H1 (cell line): ENCODE results near the gene MPHOSPH9. TPM values are rescaled to one million over a fixed set of nuclear protein-coding genes. Genes with fewer than 3 reads are reported as not detected.

ENCODE experiments used
- CTCF ChIA-PET: fragments of 300-600 bp; sonication (Branson Sonifier 250); formaldehyde crosslinking; loops from one replicate; lab custom pipeline; 2021; ENCODE audit not compliant: partially characterized antibody; lab: Charles Lee
- POLR2A ChIA-PET: fragments of 300-600 bp; sonication (Branson Sonifier 250); formaldehyde crosslinking; loops from one replicate; lab custom pipeline; 2021; ENCODE audit warnings: inconsistent platforms; ENCODE audit not compliant: partially characterized antibody; lab: Charles Lee
- DNase-seq, 2 experiments: peaks; one replicate each; pipeline versions ENCODE4 v3.0.0 to v3.0.0-alpha.2; 2010 to 2022; ENCODE audit warnings: low spot score in 2 of 2, low read depth in 1 of 2, mixed read lengths in 1 of 2
- FAIRE-seq: peaks from 2 replicates; lab custom pipeline; 2011; peaks lifted over from hg19 to GRCh38; lab: Jason Lieb, UNC
- H2AFZ ChIP-seq: 2 replicates; pipeline ENCODE4 v1.8.1; 2012; ENCODE audit warnings: low read length, inconsistent platforms
- H2AK5ac ChIP-seq: 2 replicates; pipeline ENCODE4 v1.6.1; 2013; ENCODE audit warnings: low read depth, low read length
- H2BK120ac ChIP-seq: replicated peaks from 2 replicates; pipeline ENCODE3; 2013; ENCODE audit warnings: low read depth, low read length, inconsistent platforms
- H2BK12ac ChIP-seq: 2 replicates; pipeline ENCODE4 v1.6.1; 2013; ENCODE audit warnings: low read depth, low read length
- H2BK15ac ChIP-seq: 2 replicates; pipeline ENCODE4 v1.6.1; 2013; ENCODE audit warnings: low read length
- H2BK20ac ChIP-seq: 2 replicates; pipeline ENCODE4 v1.6.1; 2013; ENCODE audit warnings: low read length
- H2BK5ac ChIP-seq: 2 replicates; pipeline ENCODE4 v1.6.1; 2013; ENCODE audit warnings: low read depth, low read length
- H3K14ac ChIP-seq: 2 replicates; pipeline ENCODE4 v1.6.1; 2013; ENCODE audit warnings: inconsistent platforms; ENCODE audit not compliant: insufficient read length
- H3K18ac ChIP-seq: 2 replicates; pipeline ENCODE4 v1.6.1; 2013; ENCODE audit warnings: low read length; ENCODE audit errors: extremely low read depth
- H3K23ac ChIP-seq: 2 replicates; pipeline ENCODE4 v1.6.1; 2013; ENCODE audit warnings: inconsistent platforms; ENCODE audit not compliant: insufficient read length
- H3K23me2 ChIP-seq: 2 replicates; pipeline ENCODE4 v1.6.1; 2013; ENCODE audit warnings: low read depth, low read length
- H3K27ac ChIP-seq: 2 replicates; pipeline ENCODE4 v1.6.1; 2011; ENCODE audit warnings: low read depth, low read length, inconsistent platforms
- H3K27me3 ChIP-seq, 4 experiments: replicated peaks in 1 of 4; 1 replicate in 1 of 4; 2 replicates in 3 of 4; pipeline versions ENCODE4 v1.6.1 to v1.8.1; 2011 to 2013; ENCODE audit warnings: low read length in 3 of 4, mild to moderate bottlenecking in 3 of 4, inconsistent platforms in 2 of 4, mixed read lengths in 2 of 4, moderate library complexity in 1 of 4; ENCODE audit not compliant: control insufficient read depth in 3 of 4, insufficient read depth in 3 of 4; ENCODE audit errors: extremely low read depth in 1 of 4
- H3K36me3 ChIP-seq, 4 experiments: 2 replicates each; pipeline versions ENCODE4 v1.6.1 to v1.8.1; 2011 to 2013; ENCODE audit warnings: mild to moderate bottlenecking in 4 of 4, low read length in 3 of 4, moderate library complexity in 2 of 4, control low read depth in 1 of 4, inconsistent platforms in 1 of 4; ENCODE audit not compliant: insufficient read depth in 4 of 4, control insufficient read depth in 2 of 4
- H3K4ac ChIP-seq: replicated peaks from 2 replicates; pipeline ENCODE3; 2013; ENCODE audit warnings: low read length, low read depth, mixed read lengths, inconsistent platforms; ENCODE audit not compliant: insufficient read length
- H3K4me1 ChIP-seq, 4 experiments: replicated peaks in 1 of 4; 1 replicate in 1 of 4; 2 replicates in 3 of 4; pipeline versions ENCODE4 v1.6.1 to v1.8.1; 2011 to 2013; ENCODE audit warnings: low read length in 3 of 4, inconsistent platforms in 2 of 4, mixed read lengths in 1 of 4; ENCODE audit not compliant: insufficient read depth in 4 of 4, control insufficient read depth in 3 of 4
- H3K4me2 ChIP-seq, 2 experiments: 2 replicates each; pipeline versions ENCODE4 v1.6.1 to v1.8.1; 2011 to 2013; ENCODE audit warnings: low read depth in 2 of 2, low read length in 2 of 2, control low read depth in 1 of 2, inconsistent platforms in 1 of 2, mild to moderate bottlenecking in 1 of 2; ENCODE audit not compliant: insufficient read depth in 1 of 2
- H3K4me3 ChIP-seq, 4 experiments: fragments of 200-600, 300-600 bp in 1 of 4; sonication (generic), shearing (Covaris generic), sonication (Bioruptor Twin) in 1 of 4; 2 replicates each; pipeline versions ENCODE4 v1.5.1 to v1.8.1; 2011 to 2016; ENCODE audit warnings: low read length in 4 of 4, low read depth in 3 of 4, control low read depth in 2 of 4, inconsistent platforms in 2 of 4, mild to moderate bottlenecking in 2 of 4, mixed read lengths in 1 of 4, moderate library complexity in 1 of 4; ENCODE audit not compliant: insufficient read depth in 2 of 4; ENCODE audit errors: extremely low read depth in 1 of 4
- H3K56ac ChIP-seq: replicated peaks from 2 replicates; pipeline ENCODE3; 2013; ENCODE audit warnings: low read depth, mild to moderate bottlenecking, mixed read lengths, low read length, inconsistent platforms; ENCODE audit not compliant: insufficient read length
- H3K79me1 ChIP-seq: 2 replicates; pipeline ENCODE4 v1.6.1; 2013; ENCODE audit warnings: low read depth, low read length, control low read depth
- H3K79me2 ChIP-seq, 2 experiments: 2 replicates each; pipeline versions ENCODE4 v1.6.1 to v1.8.1; 2012 to 2013; ENCODE audit warnings: low read length in 2 of 2, mild to moderate bottlenecking in 2 of 2, inconsistent platforms in 1 of 2; ENCODE audit not compliant: insufficient read depth in 2 of 2, control insufficient read depth in 1 of 2
- H3K9ac ChIP-seq, 4 experiments: replicated peaks in 1 of 4; 1 replicate in 1 of 4; 2 replicates in 3 of 4; pipeline versions ENCODE4 v1.6.1 to v1.8.1; 2011 to 2013; ENCODE audit warnings: low read depth in 3 of 4, low read length in 3 of 4, control low read depth in 2 of 4, mild to moderate bottlenecking in 2 of 4, moderate library complexity in 2 of 4, inconsistent platforms in 1 of 4; ENCODE audit errors: extremely low read depth in 1 of 4
- H3K9me3 ChIP-seq, 2 experiments: 2 replicates each; pipeline versions ENCODE4 v1.6.1 to v1.8.1; 2012 to 2013; ENCODE audit warnings: mild to moderate bottlenecking in 2 of 2, moderate library complexity in 2 of 2, control low read depth in 1 of 2, inconsistent platforms in 1 of 2, low read depth in 1 of 2, low read length in 1 of 2, mixed read lengths in 1 of 2; ENCODE audit not compliant: insufficient read depth in 2 of 2
- H4K20me1 ChIP-seq, 2 experiments: replicated peaks in 1 of 2; 2 replicates each; pipeline versions ENCODE3 to v1.8.1; 2011 to 2013; ENCODE audit warnings: inconsistent platforms in 2 of 2, low read length in 2 of 2, mild to moderate bottlenecking in 1 of 2; ENCODE audit not compliant: insufficient read depth in 2 of 2, control insufficient read depth in 1 of 2
- H4K5ac ChIP-seq: 2 replicates; pipeline ENCODE4 v1.6.1; 2013; ENCODE audit warnings: low read length, low read depth, mixed read lengths, inconsistent platforms; ENCODE audit not compliant: insufficient read length
- H4K8ac ChIP-seq: 2 replicates; pipeline ENCODE4 v1.8.0; 2013; ENCODE audit warnings: mild to moderate bottlenecking, moderate library complexity, low read length, inconsistent platforms; ENCODE audit not compliant: insufficient read depth; ENCODE audit errors: extremely low read depth
- H4K91ac ChIP-seq: replicated peaks from 2 replicates; pipeline ENCODE3; 2013; ENCODE audit warnings: low read length, mixed read lengths, inconsistent platforms; ENCODE audit not compliant: insufficient read length
- CEBPB ChIP-seq: IDR thresholded peaks from 2 replicates; pipeline ENCODE4 v1.6.1; 2012; ENCODE audit warnings: low read depth, low read length
- EP300 ChIP-seq, 2 experiments: IDR thresholded peaks; 1 replicate in 1 of 2; 2 replicates in 1 of 2; pipeline ENCODE4 v1.6.1; 2011 to 2012; ENCODE audit warnings: low read depth in 2 of 2, low read length in 2 of 2, mild to moderate bottlenecking in 2 of 2, borderline replicate concordance in 1 of 2, inconsistent platforms in 1 of 2, moderate library complexity in 1 of 2
- FOSL1 ChIP-seq: IDR thresholded peaks from 2 replicates; pipeline ENCODE4 v1.6.1; 2011; ENCODE audit warnings: mild to moderate bottlenecking, low read depth, low read length, moderate library complexity; ENCODE audit not compliant: insufficient read depth
- GABPA ChIP-seq: IDR thresholded peaks from 2 replicates; pipeline ENCODE4 v1.6.1; 2011; ENCODE audit warnings: mild to moderate bottlenecking, low read length, moderate library complexity, borderline replicate concordance; ENCODE audit not compliant: insufficient read depth
- NANOG ChIP-seq: IDR thresholded peaks from 2 replicates; pipeline ENCODE4 v1.6.1; 2011; ENCODE audit warnings: low read length, low read depth, mild to moderate bottlenecking, inconsistent platforms; ENCODE audit not compliant: insufficient read depth, poor library complexity, severe bottlenecking
- POLR2A ChIP-seq, 2 experiments: IDR thresholded peaks; 1 replicate in 1 of 2; 2 replicates in 1 of 2; pipeline ENCODE4 v1.6.1; 2011; ENCODE audit warnings: low read depth in 2 of 2, low read length in 2 of 2, mild to moderate bottlenecking in 2 of 2; ENCODE audit errors: control extremely low read depth in 1 of 2
- RXRA ChIP-seq: IDR thresholded peaks from 2 replicates; pipeline ENCODE4 v1.6.1; 2011; ENCODE audit warnings: low read depth, mild to moderate bottlenecking, low read length, moderate library complexity; ENCODE audit not compliant: insufficient read depth
- SP4 ChIP-seq: IDR thresholded peaks from 2 replicates; pipeline ENCODE4 v1.6.1; 2012; ENCODE audit warnings: low read length, inconsistent platforms
- TAF1 ChIP-seq: IDR thresholded peaks from 2 replicates; pipeline ENCODE4 v1.6.1; 2011; ENCODE audit warnings: mild to moderate bottlenecking, low read depth, low read length
- TCF12 ChIP-seq: IDR thresholded peaks from 2 replicates; pipeline ENCODE4 v1.6.1; 2011; ENCODE audit warnings: low read depth, mild to moderate bottlenecking, low read length
- TEAD4 ChIP-seq: IDR thresholded peaks from 2 replicates; pipeline ENCODE4 v1.6.1; 2012; ENCODE audit warnings: low read depth, low read length, inconsistent platforms, mixed read lengths
- YY1 ChIP-seq: IDR thresholded peaks from 2 replicates; pipeline ENCODE4 v1.6.1; 2011; ENCODE audit warnings: low read depth, mild to moderate bottlenecking, low read length
- WGBS, 2 experiments: shearing (Covaris generic) in 1 of 2; methylation state at CpG; one replicate each; pipeline versions ENCODE4 v1.1.6 to v1.1.7; 2013 to 2015; ENCODE audit warnings: low lambda C conversion rate in 2 of 2, mixed read lengths in 2 of 2, inconsistent platforms in 1 of 2, low coverage in 1 of 2, missing lambda C conversion rate in 1 of 2; ENCODE audit not compliant: insufficient replicate concordance in 2 of 2, insufficient coverage in 1 of 2, insufficient read length in 1 of 2; ENCODE audit errors: extremely low coverage in 1 of 2, missing lambda C conversion rate in 1 of 2; 5-methylcytosine and 5-hydroxymethylcytosine counted together
- polyA plus RNA-seq, 7 experiments: library from polyadenylated mRNA; depleted of rRNA in 3 of 7; stranded (reverse) in 5 of 7; unstranded in 2 of 7; fragments of >200 nt in 5 of 7; fragments of 200-250 nt in 2 of 7; gene quantifications; 1 replicate in 5 of 7; 2 replicates in 1 of 7; 4 replicates in 1 of 7; pipeline versions ENCODE4 v1.2.1 to v1.2.3, GENCODE V29; 2011 to 2013; ENCODE audit warnings: missing spikeins in 2 of 7, mixed read lengths in 2 of 7
- total RNA-seq: library from RNA; stranded (reverse); fragmentation: NEBNext Ultra II Directional; extraction: Animal tissue kit (Norgen Biotek cat#: 25700); gene quantifications from 2 replicates; pipeline ENCODE4 v1.2.1, GENCODE V29; 2021
- TF ChIP-seq, protein P1 (sequence below), 3 experiments: IDR thresholded peaks; 1 replicate in 2 of 3; 2 replicates in 1 of 3; pipeline versions ENCODE4 v1.5.1 to v1.6.1; 2011; ENCODE audit warnings: low read length in 3 of 3, mild to moderate bottlenecking in 3 of 3, inconsistent platforms in 2 of 3, low read depth in 1 of 3, moderate library complexity in 1 of 3; ENCODE audit not compliant: insufficient read depth in 1 of 3; ENCODE audit errors: control extremely low read depth in 1 of 3

Gene MPHOSPH9
- total and polyA plus RNA-seq, 2 of the 8 experiments (the other 6 are each of a cell fraction or from before 2014, with no cell fraction given) = 8.8 to 48.8 TPM

DNA sequence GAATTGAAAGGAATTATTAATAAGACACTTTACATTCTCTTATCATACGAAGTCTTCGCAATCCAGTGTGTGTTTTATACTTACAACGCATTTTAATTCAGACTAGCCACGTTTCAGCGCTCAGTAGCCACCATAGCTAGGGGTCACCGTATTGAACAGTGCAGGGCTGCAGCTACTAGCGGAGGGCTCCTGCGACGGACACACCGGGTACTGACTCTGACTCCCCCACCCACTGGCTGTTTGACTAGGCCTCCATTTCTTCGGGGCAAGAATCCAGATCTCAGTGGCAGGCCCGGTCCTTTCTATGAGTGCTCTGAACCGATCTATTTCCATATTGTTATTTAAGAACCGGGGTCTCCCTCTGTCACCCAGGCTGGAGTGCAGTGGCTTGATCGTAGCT is 40.2 kb upstream of the MPHOSPH9 start:
- Histone ChIP-seq H4K91ac (peak overlapping the region; percentile 22), H3K18ac (no peak overlapping the region), H3K27me3 (no peaks in the 10 kb centered on the region), H2BK120ac (no peak overlapping the region), H3K9me3 (no peaks in the 10 kb centered on the region), H2BK12ac (no peak overlapping the region; the same call in 1 of the 2 replicates), H3K79me2 (peaks cover 0 to 38% of the 10 kb centered on the region in 2 experiments; a peak in 2 of 4 replicates), H4K5ac (no peak overlapping the region), H3K14ac (no peak overlapping the region), H3K4ac (no peak overlapping the region), H3K23ac (no peak overlapping the region), H3K79me1 (no peaks in the 10 kb centered on the region), H3K4me1 (peaks cover 2 to 17% (median 12%) of the 10 kb centered on the region in 4 experiments), H3K4me3 (no peak overlapping the region), H4K8ac (no peak overlapping the region), H3K23me2 (peaks cover 9% of the 10 kb centered on the region), H3K4me2 (peak overlapping the region in 1 of 2 experiments; percentile 86; a peak in 1 of 4 replicates), H2BK5ac (no peak overlapping the region), H2BK15ac (no peak overlapping the region), H3K27ac (no peak overlapping the region), H3K36me3 (no peaks in the 10 kb centered on the region), H3K56ac (no peak overlapping the region), H2AFZ (no peak overlapping the region), H2BK20ac (no peak overlapping the region), H4K20me1 (peaks cover 0 to 2% of the 10 kb centered on the region in 2 experiments), H2AK5ac (no peak overlapping the region), H3K9ac (no peak overlapping the region)
- WGBS, 2 experiments = 86% methylated on average over 15 of the region's 15 CpGs; no CpG with 5 or more reads in 1 of the 2 experiments
- POLR2A ChIA-PET = no interaction called here
- CTCF ChIA-PET = no interaction called here
- FAIRE-seq (no peak), DNase-seq (no peak)
- TF ChIP-seq CEBPB = no peak
- no peak for TF ChIP-seq SP4
- TF ChIP-seq FOSL1 = no peak
- no peak for TF ChIP-seq GABPA
- no peak for TF ChIP-seq YY1
- no peak for TF ChIP-seq NANOG
- TF ChIP-seq TAF1 = no peak
- no peak for TF ChIP-seq TEAD4
- TF ChIP-seq RXRA = no peak
- TF ChIP-seq POLR2A (IDR thresholded peaks at IDR 0.05; ENCODE audit: control extremely low read depth in 1 of 2, low read depth in 2 of 2, low read length in 2 of 2) = no peak
- no peak for TF ChIP-seq TCF12
- TF ChIP-seq, protein P1, sequence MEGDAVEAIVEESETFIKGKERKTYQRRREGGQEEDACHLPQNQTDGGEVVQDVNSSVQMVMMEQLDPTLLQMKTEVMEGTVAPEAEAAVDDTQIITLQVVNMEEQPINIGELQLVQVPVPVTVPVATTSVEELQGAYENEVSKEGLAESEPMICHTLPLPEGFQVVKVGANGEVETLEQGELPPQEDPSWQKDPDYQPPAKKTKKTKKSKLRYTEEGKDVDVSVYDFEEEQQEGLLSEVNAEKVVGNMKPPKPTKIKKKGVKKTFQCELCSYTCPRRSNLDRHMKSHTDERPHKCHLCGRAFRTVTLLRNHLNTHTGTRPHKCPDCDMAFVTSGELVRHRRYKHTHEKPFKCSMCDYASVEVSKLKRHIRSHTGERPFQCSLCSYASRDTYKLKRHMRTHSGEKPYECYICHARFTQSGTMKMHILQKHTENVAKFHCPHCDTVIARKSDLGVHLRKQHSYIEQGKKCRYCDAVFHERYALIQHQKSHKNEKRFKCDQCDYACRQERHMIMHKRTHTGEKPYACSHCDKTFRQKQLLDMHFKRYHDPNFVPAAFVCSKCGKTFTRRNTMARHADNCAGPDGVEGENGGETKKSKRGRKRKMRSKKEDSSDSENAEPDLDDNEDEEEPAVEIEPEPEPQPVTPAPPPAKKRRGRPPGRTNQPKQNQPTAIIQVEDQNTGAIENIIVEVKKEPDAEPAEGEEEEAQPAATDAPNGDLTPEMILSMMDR (IDR thresholded peaks at IDR 0.05; ENCODE audit: control extremely low read depth in 1 of 3, insufficient read depth in 1 of 3, low read depth in 1 of 3, low read length in 3 of 3) = no peak
- no peak for TF ChIP-seq EP300 (IDR thresholded peaks at IDR 0.05; ENCODE audit: borderline replicate concordance in 1 of 2, low read depth in 2 of 2, low read length in 2 of 2)
